DND-41 (cell line): ENCODE data around the gene SLC39A11.

Experiments used
- ATAC-seq: fragments of 200-7000 bp; cut with Tn5 transposase; 3 replicates; pipeline ENCODE4 v1.9.1; 2021; ENCODE audit warnings: low read depth; ENCODE audit not compliant: insufficient read depth
- DNase-seq: peaks from one replicate; pipeline ENCODE4 v3.0.0-alpha.2; 2020
- H2AFZ ChIP-seq: 2 replicates; pipeline ENCODE4 v1.6.0; 2012; ENCODE audit warnings: low read depth, low read length
- H3K27ac ChIP-seq: 2 replicates; pipeline ENCODE4 v1.5.1; 2012; ENCODE audit warnings: low read length, inconsistent platforms
- H3K27me3 ChIP-seq: fragments of 200-600 bp; sonication (generic); 2 replicates; pipeline ENCODE4 v1.6.0; 2012; ENCODE audit warnings: low read length, mild to moderate bottlenecking, inconsistent platforms; ENCODE audit not compliant: insufficient read depth, poor library complexity
- H3K36me3 ChIP-seq: 2 replicates; pipeline ENCODE4 v1.5.1; 2012; ENCODE audit warnings: low read length, inconsistent platforms; ENCODE audit not compliant: insufficient read depth
- H3K4me1 ChIP-seq: 2 replicates; pipeline ENCODE4 v1.5.1; 2012; ENCODE audit warnings: mild to moderate bottlenecking, low read length; ENCODE audit not compliant: insufficient read depth
- H3K4me2 ChIP-seq: 2 replicates; pipeline ENCODE4 v1.6.0; 2012; ENCODE audit warnings: mild to moderate bottlenecking, moderate library complexity, low read length, inconsistent platforms; ENCODE audit not compliant: insufficient read depth
- H3K4me3 ChIP-seq, 2 experiments: fragments of 200-600 bp in 1 of 2; shearing (Covaris generic) in 1 of 2; 2 replicates each; pipeline ENCODE4 v1.5.1; 2012 to 2016; ENCODE audit warnings: inconsistent platforms in 2 of 2, low read length in 2 of 2, mild to moderate bottlenecking in 2 of 2, low read depth in 1 of 2, moderate library complexity in 1 of 2
- H3K79me2 ChIP-seq: 2 replicates; pipeline ENCODE4 v1.6.0; 2012; ENCODE audit warnings: low read length, inconsistent platforms; ENCODE audit not compliant: insufficient read depth
- H3K9ac ChIP-seq: 2 replicates; pipeline ENCODE4 v1.6.0; 2012; ENCODE audit warnings: low read depth, mild to moderate bottlenecking, inconsistent platforms, low read length, moderate library complexity
- H3K9me3 ChIP-seq: 2 replicates; pipeline ENCODE4 v1.5.1; 2012; ENCODE audit warnings: low read length, moderate library complexity, mild to moderate bottlenecking, inconsistent platforms; ENCODE audit not compliant: insufficient read depth, severe bottlenecking
- H4K20me1 ChIP-seq: 2 replicates; pipeline ENCODE4 v1.6.0; 2012; ENCODE audit warnings: low read length; ENCODE audit not compliant: insufficient read depth
- EZH2 ChIP-seq: IDR thresholded peaks from 3 replicates; pipeline ENCODE4 v1.6.1; 2012; ENCODE audit warnings: borderline replicate concordance, low read depth, mild to moderate bottlenecking, moderate library complexity, low read length, inconsistent platforms; ENCODE audit not compliant: severe bottlenecking
- TF ChIP-seq, protein P1 (sequence below): IDR thresholded peaks from 2 replicates; pipeline ENCODE4 v1.5.1; 2012; ENCODE audit warnings: borderline replicate concordance, low read length, moderate library complexity, mild to moderate bottlenecking; ENCODE audit not compliant: poor library complexity, severe bottlenecking; ENCODE audit errors: extremely low read depth

Gene SLC39A11

GRCh38 chr17:72935984-72936383, 156.5 kb downstream of the SLC39A11 start:
- H3K4me2 ChIP-seq: no peak overlapping the region
- H3K36me3 ChIP-seq: no peaks in the 10 kb centered on the region
- DNase-seq (no peak), ATAC-seq (no peak)
- no peak overlapping the region for H2AFZ ChIP-seq
- H3K4me1 ChIP-seq: no peaks in the 10 kb centered on the region
- no peak overlapping the region for H3K27ac ChIP-seq
- H3K9me3 ChIP-seq: no peaks in the 10 kb centered on the region
- H3K27me3 ChIP-seq: no peaks in the 10 kb centered on the region
- H3K79me2 ChIP-seq: no peaks in the 10 kb centered on the region
- H3K9ac ChIP-seq: no peak overlapping the region
- TF ChIP-seq, protein P1, sequence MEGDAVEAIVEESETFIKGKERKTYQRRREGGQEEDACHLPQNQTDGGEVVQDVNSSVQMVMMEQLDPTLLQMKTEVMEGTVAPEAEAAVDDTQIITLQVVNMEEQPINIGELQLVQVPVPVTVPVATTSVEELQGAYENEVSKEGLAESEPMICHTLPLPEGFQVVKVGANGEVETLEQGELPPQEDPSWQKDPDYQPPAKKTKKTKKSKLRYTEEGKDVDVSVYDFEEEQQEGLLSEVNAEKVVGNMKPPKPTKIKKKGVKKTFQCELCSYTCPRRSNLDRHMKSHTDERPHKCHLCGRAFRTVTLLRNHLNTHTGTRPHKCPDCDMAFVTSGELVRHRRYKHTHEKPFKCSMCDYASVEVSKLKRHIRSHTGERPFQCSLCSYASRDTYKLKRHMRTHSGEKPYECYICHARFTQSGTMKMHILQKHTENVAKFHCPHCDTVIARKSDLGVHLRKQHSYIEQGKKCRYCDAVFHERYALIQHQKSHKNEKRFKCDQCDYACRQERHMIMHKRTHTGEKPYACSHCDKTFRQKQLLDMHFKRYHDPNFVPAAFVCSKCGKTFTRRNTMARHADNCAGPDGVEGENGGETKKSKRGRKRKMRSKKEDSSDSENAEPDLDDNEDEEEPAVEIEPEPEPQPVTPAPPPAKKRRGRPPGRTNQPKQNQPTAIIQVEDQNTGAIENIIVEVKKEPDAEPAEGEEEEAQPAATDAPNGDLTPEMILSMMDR: no peak
- TF ChIP-seq EZH2: no peak
- no peak overlapping the region for H3K4me3 ChIP-seq
- no peaks in the 10 kb centered on the region for H4K20me1 ChIP-seq

GRCh38 chr17:72934927-72935326, 157.6 kb downstream of the SLC39A11 start:
- Histone ChIP-seq H3K36me3 (no peaks in the 10 kb centered on the region), H3K27ac (no peak overlapping the region), H2AFZ (no peak overlapping the region), H4K20me1 (no peaks in the 10 kb centered on the region), H3K9ac (no peak overlapping the region), H3K4me2 (no peak overlapping the region), H3K27me3 (no peaks in the 10 kb centered on the region), H3K4me1 (no peaks in the 10 kb centered on the region), H3K9me3 (no peaks in the 10 kb centered on the region), H3K79me2 (no peaks in the 10 kb centered on the region), H3K4me3 (no peak overlapping the region)
- ATAC-seq (no peak), DNase-seq (no peak)
- TF ChIP-seq, protein P1: no peak
- no peak for TF ChIP-seq EZH2

- no peaks in the 10 kb centered on the region for H4K20me1 ChIP-seq
- ATAC-seq: no peak
Measured at GRCh38 chr17:72931635-72932034, 160.9 kb downstream of the SLC39A11 start.

More at GRCh38 chr17:72931635-72932034, 160.9 kb downstream of the SLC39A11 start:
- Histone ChIP-seq H3K27me3 (no peaks in the 10 kb centered on the region), H3K9ac (no peak overlapping the region), H3K27ac (no peak overlapping the region), H2AFZ (no peak overlapping the region), H3K4me3 (no peak overlapping the region), H3K4me1 (no peaks in the 10 kb centered on the region), H3K4me2 (no peak overlapping the region), H3K79me2 (no peaks in the 10 kb centered on the region), H3K9me3 (no peaks in the 10 kb centered on the region), H3K36me3 (no peaks in the 10 kb centered on the region)
- TF ChIP-seq, protein P1: no peak
- no peak for TF ChIP-seq EZH2
- DNase-seq: no peak
